GM12873 (cell line): Measurements from ENCODE around the gene NKAPL.

Experiments
- CTCF ChIP-seq: IDR thresholded peaks from 2 replicates; pipeline ENCODE4 v1.5.1; 2012; ENCODE audit warnings: low read depth, mild to moderate bottlenecking, moderate library complexity, low read length, control low read depth; ENCODE audit not compliant: insufficient read depth; ENCODE audit errors: missing control alignments

The NKAPL gene

GRCh38 chr6:28258877-28259777, at the start of gene NKAPL:
Gene NKAPL, plus strand, starts transcription at chr6:28259297. Its CDS starts 75 bp downstream, at chr6:28259372.
- TF ChIP-seq CTCF, result no peak

- TF ChIP-seq CTCF, result no peak
Observed at GRCh38 chr6:28209753-28210535, 49.2 kb upstream of the NKAPL start.

GRCh38 chr6:28211840-28212509, 47.1 kb upstream of the NKAPL start:
- no peak for TF ChIP-seq CTCF

- TF ChIP-seq CTCF, result peak; percentile 29
Observed at GRCh38 chr6:28212510-28213212, 46.4 kb upstream of the NKAPL start.

GRCh38 chr6:28213213-28213523, 45.9 kb upstream of the NKAPL start:
- no peak for TF ChIP-seq CTCF

GRCh38 chr6:28215425-28215824, 43.7 kb upstream of the NKAPL start:
- no peak for TF ChIP-seq CTCF

- no peak for TF ChIP-seq CTCF
Observed at GRCh38 chr6:28217890-28218289, 41.2 kb upstream of the NKAPL start.
